ENCODE results near the gene EIF2S2. TPM values are rescaled to one million over a fixed set of nuclear protein-coding genes. Genes with fewer than 3 reads are reported as not detected.
A peak's percentile ranks its signal among the peaks of the same experiment; 100 is the strongest.

The EIF2S2 gene
- total RNA-seq, 1 donor from 2014 or later: 152 TPM

GRCh38 chr20:34072076-34072475, 40.0 kb downstream of the EIF2S2 start:
- Mint-ChIP-seq H3K36me3 (ENCODE audit: low read depth) (peaks cover 15% of the 10 kb centered on the region), H3K9me3 (ENCODE audit: low read depth) (no peaks in the 10 kb centered on the region), H3K4me3 (ENCODE audit: unreplicated experiment) (no peak overlapping the region), H3K27me3 (ENCODE audit: low read depth) (no peaks in the 10 kb centered on the region), H3K27ac (ENCODE audit: unreplicated experiment) (no peak overlapping the region), H3K4me1 (ENCODE audit: low read depth) (peaks cover 18% of the 10 kb centered on the region)
- DNase-seq (ENCODE audit: low spot score): no peak
- TF ChIP-seq CTCF (IDR thresholded peaks at IDR 0.05): no peak

GRCh38 chr20:34070859-34071258, 41.2 kb downstream of the EIF2S2 start:
- no peak for TF ChIP-seq CTCF (IDR thresholded peaks at IDR 0.05)
- Mint-ChIP-seq H3K27ac (ENCODE audit: unreplicated experiment) (no peak overlapping the region), H3K4me3 (ENCODE audit: unreplicated experiment) (no peak overlapping the region), H3K4me1 (ENCODE audit: low read depth) (peaks cover 24% of the 10 kb centered on the region), H3K27me3 (ENCODE audit: low read depth) (no peaks in the 10 kb centered on the region), H3K9me3 (ENCODE audit: low read depth) (no peaks in the 10 kb centered on the region), H3K36me3 (ENCODE audit: low read depth) (peaks cover 7% of the 10 kb centered on the region)
- no peak for DNase-seq (ENCODE audit: low spot score)

- H3K4me3 Mint-ChIP-seq (ENCODE audit: unreplicated experiment): no peak overlapping the region
- peaks cover 30% of the 10 kb centered on the region for H3K4me1 Mint-ChIP-seq (ENCODE audit: low read depth)
- H3K9me3 Mint-ChIP-seq (ENCODE audit: low read depth): no peaks in the 10 kb centered on the region
- no peaks in the 10 kb centered on the region for H3K27me3 Mint-ChIP-seq (ENCODE audit: low read depth)
- DNase-seq (ENCODE audit: low spot score): no peak
- H3K27ac Mint-ChIP-seq (ENCODE audit: unreplicated experiment): peak overlapping the region; percentile 29
- H3K36me3 Mint-ChIP-seq (ENCODE audit: low read depth): peaks cover 6% of the 10 kb centered on the region
- TF ChIP-seq CTCF (IDR thresholded peaks at IDR 0.05): peak; percentile 60
Observed at GRCh38 chr20:34070079-34070439, 42.0 kb downstream of the EIF2S2 start.

GRCh38 chr20:34069341-34070078, 42.5 kb downstream of the EIF2S2 start:
- Mint-ChIP-seq H3K27me3 (ENCODE audit: low read depth) (no peaks in the 10 kb centered on the region), H3K4me3 (ENCODE audit: unreplicated experiment) (no peak overlapping the region), H3K27ac (ENCODE audit: unreplicated experiment) (peak overlapping the region; percentile 29), H3K36me3 (ENCODE audit: low read depth) (peaks cover 6% of the 10 kb centered on the region), H3K9me3 (ENCODE audit: low read depth) (no peaks in the 10 kb centered on the region), H3K4me1 (ENCODE audit: low read depth) (peaks cover 35% of the 10 kb centered on the region)
- peak; percentile 92 for TF ChIP-seq CTCF (IDR thresholded peaks at IDR 0.05)
- DNase-seq (ENCODE audit: low spot score): no peak

- no peak overlapping the region for H3K4me3 Mint-ChIP-seq (ENCODE audit: unreplicated experiment)
- no peak overlapping the region for H3K27ac Mint-ChIP-seq (ENCODE audit: unreplicated experiment)
- no peak for TF ChIP-seq CTCF (IDR thresholded peaks at IDR 0.05)
- no peaks in the 10 kb centered on the region for H3K27me3 Mint-ChIP-seq (ENCODE audit: low read depth)
- H3K9me3 Mint-ChIP-seq (ENCODE audit: low read depth): no peaks in the 10 kb centered on the region
- H3K4me1 Mint-ChIP-seq (ENCODE audit: low read depth): peaks cover 37% of the 10 kb centered on the region
- peaks cover 3% of the 10 kb centered on the region for H3K36me3 Mint-ChIP-seq (ENCODE audit: low read depth)
- no peak for DNase-seq (ENCODE audit: low spot score)
Observed at GRCh38 chr20:34068001-34068400, 44.0 kb downstream of the EIF2S2 start.

Data from chondrocyte (in vitro differentiated cells).